GM19240 (cell line): Measurements from ENCODE around the gene RETREG3.
"Not testable (repeated sequence)": the region's sequence is repeated elsewhere in the genome, so short reads cannot be mapped to it uniquely, and the experiment has no call there.

Experiments
- DNase-seq: peaks from one replicate; pipeline ENCODE4 v3.0.0; 2011; ENCODE audit warnings: low spot score; ENCODE audit not compliant: insufficient read length

RETREG3 gene

GRCh38 chr17:42553161-42553818, 55.9 kb downstream of the RETREG3 start:
- no peak for DNase-seq

DNA sequence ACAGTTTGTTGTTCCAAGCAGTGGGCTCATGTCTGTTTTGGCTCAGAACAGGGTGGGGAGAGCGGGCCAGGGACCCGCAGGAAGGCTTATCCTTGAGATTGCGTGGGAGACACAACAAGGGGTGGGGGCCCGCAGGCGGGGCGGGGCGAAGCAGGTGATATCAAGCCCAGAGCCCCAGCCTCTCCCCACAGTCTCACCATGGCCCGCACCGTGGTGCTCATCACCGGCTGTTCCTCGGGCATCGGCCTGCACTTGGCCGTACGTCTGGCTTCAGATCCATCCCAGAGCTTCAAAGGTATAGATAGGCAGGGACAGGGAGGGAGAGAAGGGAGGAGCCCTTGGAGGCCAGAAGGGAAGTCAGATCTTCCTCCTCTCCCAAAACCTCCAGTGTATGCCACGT, 56.4 kb downstream of the RETREG3 start, which contains the start of gene HSD17B1:
TSS of gene HSD17B1 (plus strand) at position 188 of the 400 bp plus-strand sequence. CDS start at position 199, 11 bp downstream.
- DNase-seq, result not testable (repeated sequence)

DNA sequence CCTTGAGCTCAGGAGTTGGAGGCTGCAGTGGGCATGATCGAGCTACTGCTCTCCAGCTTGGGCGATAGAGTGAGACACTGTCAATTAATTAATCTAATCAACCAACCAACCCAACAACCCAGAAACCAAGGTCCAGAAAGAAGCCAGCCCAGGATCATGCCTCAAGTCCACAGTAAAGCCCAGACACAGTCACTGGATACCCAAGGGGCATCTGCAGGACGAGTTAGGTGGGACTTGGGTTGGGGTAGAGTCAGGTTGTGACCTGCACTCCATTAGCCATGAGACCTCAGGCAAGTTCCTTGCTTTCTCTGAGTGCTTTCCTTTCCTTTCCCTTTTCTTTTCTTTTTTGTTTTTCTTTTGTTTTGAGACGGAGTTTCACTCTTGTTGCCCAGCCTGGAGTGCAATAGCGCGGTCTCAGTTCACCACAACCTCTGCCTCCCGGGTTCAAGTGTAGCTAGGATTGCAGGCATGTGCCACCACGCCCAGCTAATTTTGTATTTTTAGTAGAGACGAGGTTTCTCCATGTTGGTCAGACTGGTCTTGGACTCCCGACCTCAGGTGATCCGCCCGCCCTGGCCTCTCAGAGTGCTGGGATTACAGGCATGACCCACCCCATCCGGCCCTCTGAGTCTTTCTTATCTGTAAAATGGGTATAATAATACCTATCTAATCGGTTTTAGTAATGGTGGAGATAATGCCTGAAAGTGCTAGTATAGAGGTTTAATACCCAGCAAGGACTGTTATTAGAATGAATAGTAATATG, 60.0 kb downstream of the RETREG3 start:
- no peak for DNase-seq

DNA sequence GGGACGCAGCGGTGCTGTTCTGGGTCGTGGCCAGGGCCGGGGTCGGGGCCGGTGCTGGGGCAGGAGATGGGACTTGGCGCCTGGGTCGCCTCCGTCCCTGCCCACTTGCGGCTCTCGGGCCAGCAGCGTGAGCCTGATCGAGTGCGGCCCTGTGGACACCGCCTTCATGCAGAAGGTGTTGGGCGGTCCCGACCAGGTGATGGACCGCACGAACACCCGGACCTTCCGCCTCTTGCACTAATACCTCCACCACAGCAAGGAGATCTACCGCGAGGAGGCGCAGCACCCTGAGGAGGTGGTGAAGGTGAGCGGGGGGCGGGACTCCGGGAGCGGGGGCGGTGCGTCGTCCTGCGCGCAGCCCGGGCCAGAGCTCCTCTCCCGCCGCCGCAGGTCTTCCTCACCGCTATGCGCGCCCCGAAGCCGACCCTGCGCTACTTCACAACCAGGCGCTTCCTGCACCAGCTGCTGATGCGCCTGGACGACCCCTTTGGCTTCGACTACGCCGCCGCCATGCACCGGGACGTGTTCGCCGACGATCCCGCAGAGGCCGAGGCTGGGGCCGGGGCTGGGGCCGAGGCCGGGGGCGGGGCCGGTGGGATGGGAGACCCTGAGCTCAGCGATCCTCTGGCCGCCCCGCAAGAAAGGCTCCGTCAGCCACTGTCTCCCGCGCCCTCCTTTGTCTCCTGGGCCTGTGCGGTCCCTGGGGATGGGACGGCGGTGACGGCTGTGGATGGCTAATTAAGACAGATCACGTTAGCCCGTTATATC, 60.9 kb downstream of the RETREG3 start:
- no peak for DNase-seq

- no peak for DNase-seq
These were observed 61.5 kb downstream of the RETREG3 start for GRCh38 chr17:42547698-42548069.

DNA sequence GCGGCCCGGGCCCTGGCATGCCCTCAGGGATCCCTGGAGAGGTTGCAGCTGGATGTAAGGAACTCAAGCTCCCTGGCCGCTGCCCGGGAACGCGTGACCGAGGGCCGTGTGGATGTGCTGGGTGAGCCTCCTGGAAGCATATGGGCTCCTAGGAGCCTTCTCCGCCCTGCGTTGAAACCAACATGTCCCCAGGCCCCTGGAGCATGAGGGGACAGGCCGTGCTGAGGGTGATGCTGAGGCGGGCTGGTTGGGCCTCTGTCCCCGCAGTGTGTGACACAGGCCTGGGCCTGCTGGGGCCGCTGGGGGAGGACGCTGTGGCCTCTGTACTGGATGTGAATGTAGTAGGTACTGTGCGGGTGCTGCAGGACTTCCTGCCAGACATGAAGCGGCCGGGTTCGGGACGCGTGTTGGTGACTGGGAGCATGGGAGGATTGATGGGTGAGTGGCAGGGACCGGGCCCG, 62.1 kb downstream of the RETREG3 start:
- no peak for DNase-seq

DNA sequence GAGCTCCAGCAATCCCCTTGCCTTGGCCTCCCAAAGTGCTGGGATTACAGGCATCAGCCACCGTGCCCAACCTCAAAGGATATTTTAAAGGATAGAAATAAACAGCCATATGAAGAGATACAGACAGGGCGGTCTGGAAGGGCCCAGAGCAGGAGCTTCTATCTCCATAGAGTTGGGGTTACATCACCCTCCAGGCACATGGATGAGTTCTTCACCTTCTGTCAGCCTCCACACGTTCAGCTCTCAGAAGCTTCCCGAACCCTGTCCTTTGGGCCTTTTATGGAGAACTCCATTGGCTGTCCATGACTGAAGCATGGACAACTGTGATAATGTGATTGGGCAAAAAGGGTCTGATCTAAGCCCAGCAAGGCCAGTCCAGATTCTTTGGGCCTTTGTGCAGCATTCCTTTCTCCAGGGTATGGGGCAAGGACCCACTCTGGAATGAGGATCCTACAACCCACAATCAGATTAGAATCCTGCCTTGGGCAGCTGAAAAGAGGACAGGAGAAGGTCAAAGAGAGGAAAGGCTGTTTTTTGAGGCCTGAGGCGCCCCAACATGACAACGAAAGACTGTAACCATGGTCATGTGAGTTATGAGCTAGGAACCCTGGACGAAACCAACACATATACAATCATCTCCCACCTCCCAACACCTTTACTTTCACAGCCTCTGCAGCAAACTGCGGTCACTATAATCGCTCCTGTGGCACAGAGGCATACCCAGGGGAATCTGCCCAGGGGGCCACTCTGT, 63.2 kb downstream of the RETREG3 start:
- not testable (repeated sequence) for DNase-seq

- no peak for DNase-seq
These were observed 64.3 kb downstream of the RETREG3 start for GRCh38 chr17:42544874-42545283.

DNA sequence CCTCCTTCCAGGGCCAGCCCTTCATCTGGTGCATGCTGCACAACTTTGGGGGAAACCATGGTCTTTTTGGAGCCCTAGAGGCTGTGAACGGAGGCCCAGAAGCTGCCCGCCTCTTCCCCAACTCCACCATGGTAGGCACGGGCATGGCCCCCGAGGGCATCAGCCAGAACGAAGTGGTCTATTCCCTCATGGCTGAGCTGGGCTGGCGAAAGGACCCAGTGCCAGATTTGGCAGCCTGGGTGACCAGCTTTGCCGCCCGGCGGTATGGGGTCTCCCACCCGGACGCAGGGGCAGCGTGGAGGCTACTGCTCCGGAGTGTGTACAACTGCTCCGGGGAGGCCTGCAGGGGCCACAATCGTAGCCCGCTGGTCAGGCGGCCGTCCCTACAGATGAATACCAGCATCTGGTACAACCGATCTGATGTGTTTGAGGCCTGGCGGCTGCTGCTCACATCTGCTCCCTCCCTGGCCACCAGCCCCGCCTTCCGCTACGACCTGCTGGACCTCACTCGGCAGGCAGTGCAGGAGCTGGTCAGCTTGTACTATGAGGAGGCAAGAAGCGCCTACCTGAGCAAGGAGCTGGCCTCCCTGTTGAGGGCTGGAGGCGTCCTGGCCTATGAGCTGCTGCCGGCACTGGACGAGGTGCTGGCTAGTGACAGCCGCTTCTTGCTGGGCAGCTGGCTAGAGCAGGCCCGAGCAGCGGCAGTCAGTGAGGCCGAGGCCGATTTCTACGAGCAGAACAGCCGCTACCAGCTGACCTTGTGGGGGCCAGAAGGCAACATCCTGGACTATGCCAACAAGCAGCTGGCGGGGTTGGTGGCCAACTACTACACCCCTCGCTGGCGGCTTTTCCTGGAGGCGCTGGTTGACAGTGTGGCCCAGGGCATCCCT, 65.7 kb downstream of the RETREG3 start:
- DNase-seq, result no peak

DNA sequence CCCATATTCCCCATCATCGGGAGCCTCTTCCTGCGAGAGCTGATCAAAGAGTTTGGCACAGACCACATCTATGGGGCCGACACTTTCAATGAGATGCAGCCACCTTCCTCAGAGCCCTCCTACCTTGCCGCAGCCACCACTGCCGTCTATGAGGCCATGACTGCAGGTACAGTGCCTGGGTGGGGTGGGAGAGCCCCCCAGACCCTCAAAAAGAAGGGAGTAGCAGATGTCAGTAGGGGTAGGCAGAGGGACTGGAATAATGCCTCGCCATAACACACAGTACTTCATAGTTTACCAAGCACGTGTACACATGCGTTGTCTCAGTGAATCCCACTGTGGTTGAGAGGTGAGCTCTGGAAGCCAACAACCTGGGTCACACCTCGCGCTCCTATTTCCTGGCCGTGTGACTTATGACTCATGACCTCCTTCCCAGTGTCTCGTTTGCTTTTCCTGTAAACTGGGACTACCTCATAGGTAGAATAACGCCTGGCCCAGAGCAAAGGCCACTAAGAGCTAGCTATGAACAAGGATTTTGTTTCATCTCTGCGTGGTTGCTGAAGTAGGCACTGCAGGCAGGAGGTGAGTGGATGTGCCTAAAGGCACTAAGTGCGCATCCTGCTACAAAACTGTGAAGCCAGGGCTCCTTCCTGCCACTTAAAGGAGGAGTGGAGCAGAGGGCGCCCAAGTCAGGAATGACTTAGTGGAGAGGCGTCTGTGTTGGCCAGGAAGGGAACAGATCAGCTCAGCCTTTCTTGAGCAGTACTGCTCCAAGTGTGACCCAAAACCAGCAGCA, 67.9 kb downstream of the RETREG3 start:
- no peak for DNase-seq

- not testable (repeated sequence) for DNase-seq
These were observed 68.6 kb downstream of the RETREG3 start for GRCh38 chr17:42540558-42540957.

DNA sequence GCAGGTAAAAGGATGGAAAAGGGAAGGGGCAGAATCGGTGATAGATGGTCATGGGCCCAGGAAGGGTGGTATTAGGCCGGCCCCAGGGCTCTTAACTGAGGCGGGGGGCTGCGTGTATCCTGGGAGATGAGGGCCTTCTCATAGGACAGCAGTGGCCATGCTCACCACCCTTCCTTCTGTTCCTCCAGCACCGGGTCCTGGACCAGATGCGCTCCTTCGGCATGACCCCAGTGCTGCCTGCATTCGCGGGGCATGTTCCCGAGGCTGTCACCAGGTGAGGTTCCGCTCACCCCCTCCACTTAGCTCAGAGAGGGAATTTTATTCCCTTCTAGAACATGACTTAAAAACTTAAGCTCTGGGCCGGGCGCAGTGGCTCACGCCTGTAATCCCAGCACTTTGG, 70.7 kb downstream of the RETREG3 start:
- no peak for DNase-seq

DNA sequence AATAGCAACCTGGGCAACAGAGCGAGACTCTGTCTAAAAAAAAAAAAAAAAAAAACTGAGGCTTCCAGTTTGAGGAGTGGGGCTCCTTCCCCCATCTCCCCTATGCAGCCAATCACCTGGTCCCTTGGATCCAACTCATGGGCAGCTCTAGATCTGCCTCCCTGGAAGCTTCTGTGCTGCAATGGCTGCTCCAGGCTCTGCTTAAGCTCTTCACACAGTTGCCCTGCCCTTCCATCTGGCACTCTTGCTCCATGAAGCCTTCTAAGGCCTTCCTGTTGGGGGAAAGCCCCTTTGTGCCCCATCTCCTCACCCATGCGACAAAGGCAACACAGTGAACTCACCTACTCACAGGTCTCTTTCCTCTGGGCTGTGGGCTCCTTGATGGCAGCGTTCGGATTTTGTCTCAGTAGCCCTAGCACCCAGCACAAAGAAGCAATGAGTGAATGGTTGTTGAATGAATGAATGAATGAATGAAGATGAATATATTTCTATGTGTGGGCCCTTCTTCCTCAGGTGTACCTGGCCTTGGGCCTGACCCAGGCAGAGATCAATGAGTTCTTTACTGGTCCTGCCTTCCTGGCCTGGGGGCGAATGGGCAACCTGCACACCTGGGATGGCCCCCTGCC, 71.2 kb downstream of the RETREG3 start:
- DNase-seq, result no peak

GRCh38 chr17:42537156-42537805, 71.9 kb downstream of the RETREG3 start:
- no peak for DNase-seq

GRCh38 chr17:42536372-42537155, 72.6 kb downstream of the RETREG3 start:
- peak; percentile 95 for DNase-seq

DNA sequence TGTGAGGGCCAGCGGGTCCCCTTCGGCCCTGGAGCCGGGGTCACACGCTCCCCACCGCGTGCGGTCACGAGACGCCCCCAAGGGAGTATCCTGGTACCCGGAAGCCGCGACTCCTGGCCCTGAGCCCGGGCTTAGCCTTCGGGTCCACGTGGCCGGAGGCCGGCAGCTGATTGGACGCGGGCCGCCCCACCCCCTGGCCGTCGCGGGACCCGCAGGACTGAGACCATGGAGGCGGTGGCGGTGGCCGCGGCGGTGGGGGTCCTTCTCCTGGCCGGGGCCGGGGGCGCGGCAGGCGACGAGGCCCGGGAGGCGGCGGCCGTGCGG, 73.2 kb downstream of the RETREG3 start, which contains the start of gene NAGLU:
TSS of gene NAGLU (plus strand) at position 194 of the 324 bp plus-strand sequence. CDS start at position 226, 32 bp downstream.
- DNase-seq, result peak; percentile 100

DNA sequence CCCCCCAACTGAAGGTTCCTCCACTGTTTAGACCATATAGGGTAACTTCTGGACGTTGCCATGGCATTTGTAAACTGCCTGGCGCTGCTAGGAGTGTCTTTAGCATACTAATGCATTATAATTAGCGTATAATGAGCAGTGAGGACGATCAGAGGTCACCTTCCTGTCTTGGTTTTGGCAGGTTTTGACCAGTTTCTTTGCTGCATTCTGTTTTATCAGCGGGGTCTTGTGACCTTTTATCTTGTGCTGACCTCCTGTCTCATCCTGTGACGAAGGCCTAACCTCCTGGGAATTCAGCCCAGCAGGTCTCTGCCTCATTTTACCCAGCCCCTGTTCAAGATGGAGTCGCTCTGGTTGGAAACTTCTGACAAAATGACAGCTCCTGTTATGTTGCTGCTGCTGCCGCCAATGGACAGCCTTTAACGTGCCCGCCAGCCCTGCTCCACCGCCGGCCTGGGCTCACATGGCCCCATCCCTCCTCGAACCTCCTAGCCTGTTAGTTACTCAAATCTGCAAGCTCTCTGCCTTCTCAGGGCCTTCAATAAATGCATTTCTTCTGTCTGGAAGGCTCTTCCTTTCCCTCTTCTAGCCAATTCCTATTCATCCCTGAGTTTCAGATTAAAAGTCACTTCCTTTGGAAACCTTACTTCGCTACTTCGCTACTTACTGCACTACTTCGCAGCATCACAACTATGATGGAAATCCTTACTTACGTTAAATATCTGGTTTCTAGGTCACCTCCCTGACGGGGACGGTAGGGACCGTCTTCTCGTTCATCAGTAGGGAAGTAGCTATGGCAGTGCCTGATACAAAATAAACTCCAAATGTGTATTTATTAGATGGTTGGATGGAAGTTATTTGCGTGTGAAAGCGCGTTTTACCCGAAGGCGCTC, 73.8 kb downstream of the RETREG3 start:
- no peak for DNase-seq
